Astrocyte (in vitro differentiated cells and primary cell): Measurements from ENCODE around the gene ENO3.

Source experiments
- CTCF ChIP-seq: IDR thresholded peaks from 2 replicates; pipeline ENCODE4 v1.5.1; 2011; ENCODE audit warnings: low read depth, mild to moderate bottlenecking, inconsistent platforms, low read length, moderate library complexity; ENCODE audit not compliant: insufficient read depth
- EZH2 ChIP-seq: IDR thresholded peaks from 2 replicates; pipeline ENCODE4 v1.6.1; 2012; ENCODE audit warnings: mild to moderate bottlenecking, low read length, inconsistent platforms; ENCODE audit not compliant: insufficient read depth

DNA sequence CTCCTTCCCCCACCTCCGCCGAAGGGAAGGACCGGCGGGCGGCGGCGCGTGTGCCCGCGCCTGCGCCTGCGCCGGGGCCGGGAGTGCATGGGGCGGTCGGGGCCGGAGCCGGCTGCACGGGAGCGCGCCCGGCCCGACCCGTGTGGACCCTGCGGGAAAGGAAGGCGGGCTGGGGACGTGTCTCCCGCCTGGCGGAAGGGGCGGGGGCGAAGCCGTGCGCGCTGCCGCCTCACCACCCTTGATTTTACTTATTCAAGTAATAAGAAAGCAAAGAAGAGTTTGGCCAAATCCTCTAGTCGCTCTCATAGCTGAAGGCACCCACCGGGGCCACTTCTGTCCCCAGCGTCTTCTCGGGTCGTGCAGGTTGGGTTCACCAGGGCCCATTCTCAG lies 2.0 kb upstream of the ENO3 start:
- TF ChIP-seq CTCF (no peak), EZH2 (no peak)
